CD4-positive, alpha-beta T cell treated with Interleukin-4 for 4 hours (primary cell): ENCODE measurements around the gene MRPS34.
A peak's percentile ranks its signal among the peaks of the same experiment; 100 is the strongest.

Experiments used
- DNase-seq: peaks from one replicate; pipeline ENCODE4 v3.0.0-alpha.2; 2020

Gene MRPS34

GRCh38 chr16:1780677-1781072, 7.7 kb upstream of the MRPS34 start:
- DNase-seq: no peak

- DNase-seq: no peak
These were observed 7.1 kb upstream of the MRPS34 start for GRCh38 chr16:1779741-1780676.

DNA sequence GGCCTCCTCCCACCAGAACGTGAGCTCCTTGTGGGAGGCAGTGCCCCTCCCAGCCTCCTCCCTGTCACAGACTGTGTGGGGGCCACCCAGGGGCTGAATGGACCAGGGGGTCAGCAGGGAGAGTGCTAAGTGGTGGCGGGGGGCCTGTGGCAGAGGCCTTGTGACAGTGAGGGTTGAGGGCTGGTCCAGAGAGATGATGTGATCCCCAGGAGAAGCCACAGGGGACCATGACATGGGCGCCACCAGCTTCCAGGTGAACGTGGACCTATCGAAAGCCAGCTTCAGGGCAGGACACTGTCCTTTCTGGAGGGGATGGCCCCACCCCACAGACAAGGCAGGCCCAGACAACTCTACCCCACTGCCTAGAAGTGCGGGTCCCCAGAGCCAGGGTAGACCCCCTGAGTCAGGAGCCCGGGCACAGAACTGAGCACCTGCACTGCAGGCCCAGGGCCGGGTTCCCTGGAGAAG, 6.3 kb upstream of the MRPS34 start:
- DNase-seq: no peak

GRCh38 chr16:1778200-1779179, 5.6 kb upstream of the MRPS34 start:
- no peak for DNase-seq

GRCh38 chr16:1777375-1778199, 4.7 kb upstream of the MRPS34 start:
- DNase-seq: no peak

DNA sequence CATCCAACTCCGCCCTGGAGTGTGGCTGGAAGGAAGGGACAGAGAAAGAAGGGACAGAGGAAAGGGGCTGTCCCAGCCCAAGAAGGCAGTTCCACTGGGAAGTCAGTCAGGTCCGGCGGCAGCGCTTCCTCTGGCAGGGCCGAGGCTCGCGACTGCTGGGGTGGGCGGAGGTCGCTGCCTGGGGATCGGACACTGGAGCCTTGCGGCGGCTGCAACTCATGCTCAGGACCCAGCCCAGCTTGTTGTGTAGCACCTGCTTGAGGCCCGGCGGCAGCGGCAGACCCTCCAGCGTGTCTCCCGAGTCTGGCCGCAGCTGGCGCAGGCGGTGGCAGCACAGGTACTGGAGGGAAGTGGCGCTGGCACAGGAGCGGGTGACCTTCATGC, 4.0 kb upstream of the MRPS34 start:
- DNase-seq: no peak

DNA sequence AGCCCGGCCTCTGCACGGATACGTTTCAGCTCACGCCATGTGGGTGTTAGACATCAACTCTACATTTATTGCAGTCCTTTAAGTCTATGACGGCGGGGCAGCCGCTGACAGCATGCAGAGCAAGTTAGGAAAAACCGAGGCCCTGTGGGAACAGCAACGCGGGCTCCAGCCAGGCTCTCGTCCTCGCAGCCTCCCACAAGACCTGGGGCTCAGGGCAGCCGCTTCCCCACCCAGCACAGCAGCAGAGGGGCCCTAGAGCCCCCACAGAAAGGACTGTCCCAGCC, 3.7 kb upstream of the MRPS34 start:
- DNase-seq: no peak

DNA sequence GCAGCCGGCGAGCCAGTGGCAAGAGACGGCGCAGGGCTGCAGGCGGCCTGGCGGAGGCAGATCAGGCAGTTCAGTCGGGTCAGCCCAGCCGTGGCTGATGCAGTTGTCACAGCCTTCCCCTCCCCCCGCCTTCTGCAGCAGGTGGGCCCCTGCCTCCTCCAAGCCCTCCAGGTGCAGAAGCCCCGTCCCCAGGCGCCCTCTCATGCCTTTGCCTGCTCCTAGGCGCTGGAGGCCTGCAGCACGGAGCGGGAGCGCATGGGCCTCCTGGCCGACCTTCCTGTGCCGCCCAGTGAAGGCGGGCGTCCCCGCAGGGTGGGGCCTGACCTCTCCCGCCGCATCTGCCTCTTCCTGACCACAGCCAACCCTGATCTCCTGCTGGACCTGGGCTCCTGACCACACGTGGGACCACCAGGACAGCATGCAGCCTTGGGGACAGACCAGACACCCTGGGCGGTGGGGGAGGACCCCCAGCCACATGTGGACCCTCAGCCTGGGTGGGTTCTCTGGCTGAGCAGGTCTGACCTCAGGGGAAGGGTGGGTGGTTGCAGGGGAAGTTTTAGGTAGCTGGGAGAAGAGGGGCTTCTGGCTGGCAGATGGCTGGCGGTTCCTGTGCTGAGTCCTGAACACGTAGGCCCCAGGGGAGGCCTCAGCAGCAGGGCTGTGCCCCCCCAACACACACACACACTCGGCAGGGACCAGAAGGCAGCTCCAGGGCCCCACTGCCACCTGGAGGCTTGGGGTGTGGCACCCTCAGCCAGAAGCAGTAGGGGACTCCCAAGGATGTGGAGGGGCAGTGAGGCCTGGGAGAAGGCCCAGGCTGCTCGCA, 3.1 kb upstream of the MRPS34 start:
- no peak for DNase-seq

DNA sequence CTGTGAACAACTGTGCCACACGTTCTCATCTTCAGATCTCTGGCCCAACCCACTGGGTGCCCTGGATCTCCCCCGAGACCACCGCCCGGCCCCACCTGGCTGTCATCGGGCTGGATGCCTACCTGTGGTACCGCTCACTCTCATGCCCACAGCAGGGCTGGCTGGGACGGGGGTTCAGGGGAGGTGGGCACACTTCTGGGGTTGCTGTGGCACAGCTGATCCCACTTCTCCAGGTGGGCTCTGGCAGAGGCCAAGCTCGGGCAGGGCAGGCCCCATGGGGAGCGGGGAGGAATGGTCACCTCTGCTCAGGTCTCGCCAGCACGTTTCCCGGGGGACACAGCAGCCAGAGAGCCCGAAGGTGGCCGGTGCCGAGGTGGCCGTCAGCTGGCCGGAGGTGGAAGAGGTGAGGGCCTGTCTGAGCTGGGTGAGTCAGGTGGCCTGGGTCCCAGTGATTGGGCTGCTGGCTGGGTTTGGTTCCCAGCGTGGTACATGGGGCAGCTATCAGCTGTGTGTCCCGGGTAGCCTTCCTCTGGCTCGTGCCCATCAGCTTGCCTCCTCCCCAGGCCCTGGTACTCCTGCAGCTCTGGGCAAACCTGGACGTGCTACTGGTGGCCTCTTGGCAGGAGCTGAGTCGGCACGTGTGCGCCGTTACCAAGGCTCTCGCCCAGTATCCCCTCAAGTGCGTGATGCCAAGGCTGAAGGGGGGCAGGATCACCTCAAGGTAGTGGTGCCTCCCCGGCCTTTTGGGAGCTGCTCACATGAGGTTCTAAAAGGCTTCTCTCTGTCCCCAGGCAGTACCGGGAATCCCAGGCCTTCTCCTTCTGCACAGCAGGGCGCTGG, 2.3 kb upstream of the MRPS34 start:
- DNase-seq: no peak

DNA sequence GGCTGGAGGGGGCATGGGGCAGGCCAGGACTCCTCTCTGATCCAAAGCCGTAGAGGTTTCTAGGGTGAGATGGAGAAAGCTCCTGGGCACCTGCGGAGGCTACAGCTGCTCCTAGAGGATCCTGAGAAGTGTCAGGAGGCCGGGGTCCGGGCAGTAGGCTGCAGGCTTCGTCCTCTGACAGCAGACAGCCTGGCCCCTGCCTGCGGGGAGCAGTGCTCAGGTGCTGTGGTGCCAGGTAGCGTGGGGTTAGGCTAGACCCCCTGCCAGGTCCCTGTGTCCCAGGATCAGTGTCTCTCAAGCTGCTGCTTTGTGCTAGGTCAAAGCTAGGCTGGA, 1.5 kb upstream of the MRPS34 start:
- DNase-seq: no peak

DNA sequence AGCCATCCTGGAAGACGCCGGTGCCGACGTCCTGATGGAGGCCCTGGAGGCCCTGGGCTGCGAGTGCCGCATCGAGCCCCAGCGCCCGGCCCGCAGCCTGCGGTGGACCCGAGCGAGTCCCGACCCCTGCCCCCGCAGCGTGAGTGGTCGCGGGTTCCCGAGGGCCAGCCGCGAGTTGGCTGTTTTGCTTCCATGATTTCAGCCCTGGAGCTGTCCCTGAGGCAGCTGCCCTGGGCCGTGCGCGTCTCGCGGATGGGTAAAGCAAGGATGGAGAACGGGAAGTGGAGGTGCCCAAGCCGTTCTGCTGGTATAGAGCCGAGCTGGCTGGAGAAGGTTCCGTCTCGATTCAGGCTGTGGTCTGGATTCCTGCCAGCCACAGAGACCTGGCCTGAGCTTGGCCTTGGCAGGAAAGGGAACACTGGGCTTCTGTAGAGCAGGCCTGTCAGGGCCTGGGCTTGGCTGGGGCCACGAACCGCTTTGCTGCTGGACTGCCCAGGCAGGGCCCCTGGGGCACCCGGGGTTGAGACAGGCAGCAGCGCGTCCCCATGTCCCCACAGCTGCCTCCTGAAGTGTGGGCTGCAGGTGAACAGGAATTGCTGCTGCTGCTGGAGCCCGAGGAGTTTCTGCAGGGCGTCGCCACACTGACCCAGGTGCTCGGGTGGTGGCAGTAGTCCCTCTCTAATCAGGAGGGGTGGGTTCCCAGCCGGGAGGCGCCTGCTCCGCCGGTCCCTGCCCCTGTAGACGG, 941 bp upstream of the MRPS34 start:
- no peak for DNase-seq

DNA sequence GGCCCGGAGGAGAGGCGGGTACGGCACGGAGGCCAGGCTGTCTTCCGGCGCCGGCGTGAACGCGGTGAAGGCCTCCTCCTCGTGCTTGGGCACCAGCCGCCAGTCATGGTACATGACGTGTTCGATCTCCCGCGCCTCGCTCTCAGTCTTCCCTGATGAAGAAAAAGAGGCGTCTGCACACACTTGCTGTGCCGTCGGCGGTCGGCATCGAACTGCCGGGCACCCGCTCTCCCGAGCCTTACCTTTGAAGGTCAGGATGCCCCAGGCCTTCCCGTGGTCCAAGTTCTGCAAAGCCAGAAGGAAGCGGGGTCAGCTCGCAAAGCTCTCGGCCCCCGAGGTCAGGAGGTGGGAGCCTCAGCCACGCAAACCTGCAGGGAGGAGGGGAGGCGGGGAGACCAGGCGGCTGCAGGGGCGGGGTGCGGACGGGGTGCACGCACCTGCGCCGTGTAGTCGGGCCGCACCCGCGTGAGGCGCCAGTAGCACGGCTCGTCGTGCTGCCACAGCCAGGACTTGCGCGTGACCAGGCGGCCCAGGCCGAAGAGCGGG, 499 bp downstream of the MRPS34 start, which contains the start of gene EME2:
Gene EME2, plus strand, starts transcription at position 449 of the 546 bp plus-strand sequence. CDS start 418 bp downstream, outside the sequence.
- DNase-seq: peak; percentile 33

DNA sequence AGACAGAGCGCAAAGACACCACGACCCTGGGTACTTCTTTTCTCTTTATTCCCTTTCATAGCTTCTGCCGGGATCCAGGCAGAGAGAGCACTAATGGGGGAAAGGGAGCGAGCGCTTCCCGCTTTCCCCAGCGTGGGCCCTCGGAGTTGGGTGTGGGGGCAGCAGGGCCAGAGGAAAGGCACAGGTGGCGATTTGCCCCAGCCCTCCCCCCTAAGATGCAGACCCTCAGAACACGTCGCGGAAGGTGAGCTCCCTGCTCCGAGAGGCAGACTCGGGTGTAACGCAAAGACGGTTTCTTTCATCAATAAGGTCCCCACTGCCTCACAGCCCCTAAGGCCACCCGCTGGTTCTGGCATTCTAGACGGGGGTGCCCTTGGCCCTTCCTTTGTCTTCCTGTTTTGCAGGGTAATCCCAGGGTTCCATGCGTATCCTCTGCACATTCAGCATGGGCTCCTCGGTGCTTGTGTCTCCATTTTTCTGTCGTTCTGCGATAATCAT, 1.0 kb downstream of the MRPS34 start:
- DNase-seq: no peak

DNA sequence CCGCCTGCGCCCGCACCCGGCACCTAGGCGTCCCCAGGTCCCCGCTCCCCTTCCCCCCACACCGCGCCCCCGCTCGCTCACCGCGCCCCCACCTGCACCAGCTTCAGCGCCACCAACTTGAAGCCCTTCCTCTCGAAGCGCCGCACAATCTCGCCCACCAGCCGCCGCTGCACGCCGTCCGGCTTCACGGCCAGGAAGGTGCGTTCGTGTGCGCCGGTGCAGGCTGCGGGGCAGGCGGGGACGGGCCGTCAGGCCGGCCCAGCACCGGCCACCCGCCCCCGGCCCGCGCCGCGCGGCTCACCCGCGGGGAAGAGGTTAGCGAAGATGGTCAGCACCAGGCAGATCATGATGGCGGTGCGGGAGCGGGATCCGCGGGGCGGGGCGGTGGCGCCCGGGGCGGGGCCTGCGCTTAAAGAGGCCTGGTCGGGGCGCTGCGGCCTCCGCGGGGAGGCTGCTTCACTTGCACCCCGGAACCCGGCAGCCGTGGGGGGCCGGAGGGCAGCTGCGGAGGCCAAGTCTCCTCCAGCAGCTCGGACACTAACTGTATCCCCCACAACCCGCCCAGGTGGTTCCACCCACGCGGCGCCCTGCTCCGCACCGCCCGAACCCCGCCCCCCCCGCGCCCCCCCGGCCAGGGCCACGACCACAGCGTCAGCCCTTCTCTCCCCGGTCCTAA, 1.6 kb downstream of the MRPS34 start, which contains the start of gene NME3:
Gene NME3, minus strand, starts transcription at position 356 of the 676 bp plus-strand sequence. Its CDS starts 9 bp downstream, at position 347.
- peak; percentile 67 for DNase-seq

DNA sequence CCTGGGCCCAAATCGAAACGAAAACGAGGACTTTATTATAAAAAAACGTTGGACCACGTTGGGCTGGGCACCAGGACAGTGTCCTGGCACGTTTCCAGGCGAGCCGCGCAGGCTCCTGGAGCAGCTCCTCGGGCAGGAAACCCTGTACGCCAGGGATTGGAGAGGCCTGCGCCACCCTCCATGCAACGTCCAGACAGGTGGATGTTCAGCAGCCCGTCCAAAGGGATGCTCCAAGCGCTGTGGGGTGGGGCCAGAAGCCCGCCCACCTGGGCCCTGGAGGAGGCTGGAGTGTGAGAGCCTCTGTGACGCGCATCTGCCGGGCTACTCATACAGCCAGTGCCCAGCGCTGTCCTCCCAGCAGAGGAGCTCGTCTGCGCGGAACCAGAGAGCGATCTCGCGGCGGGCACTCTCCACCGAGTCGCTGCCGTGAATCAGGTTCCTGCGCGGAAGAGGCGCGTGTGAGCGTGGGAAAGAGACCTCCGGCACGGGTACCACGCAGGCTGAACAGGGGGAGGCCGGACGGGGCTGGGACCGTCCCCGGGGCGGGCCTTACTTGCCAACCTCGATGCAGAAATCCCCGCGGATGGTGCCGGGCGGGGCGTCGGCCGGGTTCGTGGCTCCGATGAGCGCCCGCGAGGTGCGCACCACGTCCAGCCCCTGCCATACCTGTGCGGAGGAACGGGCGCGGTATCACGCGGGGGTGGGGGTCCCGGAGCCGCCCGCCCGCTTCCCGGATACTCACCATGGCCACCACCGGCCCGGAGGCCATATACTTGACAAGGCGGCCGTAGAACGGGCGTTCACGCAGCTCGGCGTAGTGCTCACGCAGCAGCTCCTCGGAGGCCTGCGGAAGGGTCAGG, 2.4 kb downstream of the MRPS34 start:
- DNase-seq: peak; percentile 55

DNA sequence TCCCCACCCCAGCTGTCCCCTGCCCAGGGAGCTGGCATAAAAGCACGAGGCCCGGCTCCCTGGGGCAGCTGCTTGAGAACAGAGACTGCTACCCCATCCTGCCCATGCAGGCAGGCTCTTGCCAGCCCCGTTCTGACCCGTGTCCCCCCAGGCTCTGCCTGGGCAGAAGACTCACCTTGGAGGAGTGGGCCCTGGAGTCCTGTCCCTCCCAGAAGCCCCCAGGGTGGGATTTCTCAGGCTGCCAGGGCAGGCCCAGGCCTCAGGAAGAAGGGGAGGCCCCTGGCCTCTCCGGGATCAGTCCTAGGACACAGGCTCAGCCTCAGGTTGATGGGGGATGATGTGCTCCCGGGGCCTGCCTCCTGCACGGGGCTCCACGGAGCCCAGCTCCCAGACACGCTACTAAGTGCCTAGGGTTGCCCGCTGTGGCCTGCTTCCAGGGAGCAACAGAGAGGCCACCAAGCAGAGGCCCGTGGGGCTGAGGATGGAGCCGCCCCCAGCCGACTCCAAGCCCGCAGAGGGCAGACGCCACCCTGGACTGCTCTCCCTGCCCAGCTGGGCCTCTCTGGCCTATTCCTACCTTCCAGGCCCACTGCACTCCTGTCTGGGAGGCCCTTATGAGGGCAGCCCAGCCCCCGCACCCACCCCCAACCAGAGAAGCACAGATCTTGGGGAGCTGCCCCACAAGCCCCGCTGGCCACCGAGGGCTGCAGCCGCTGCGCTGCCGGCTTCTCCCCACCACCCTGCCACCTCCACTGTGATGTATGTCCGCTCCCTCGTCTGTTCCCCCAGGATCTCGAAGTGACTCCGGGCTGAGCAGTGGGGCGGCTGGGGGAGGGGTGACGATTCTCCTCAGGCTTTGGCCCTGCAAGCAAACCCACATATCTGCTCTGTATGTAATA, 3.3 kb downstream of the MRPS34 start:
- DNase-seq: no peak
